ENCODE results near the gene PKP4. TPM values are rescaled to one million over a fixed set of nuclear protein-coding genes. Genes with fewer than 3 reads are reported as not detected.

PKP4 gene
- total and polyA plus RNA-seq, 2 donors (not counting 1 experiment from before 2014, with no cell fraction given) = 44.5 to 56.3 TPM

DNA sequence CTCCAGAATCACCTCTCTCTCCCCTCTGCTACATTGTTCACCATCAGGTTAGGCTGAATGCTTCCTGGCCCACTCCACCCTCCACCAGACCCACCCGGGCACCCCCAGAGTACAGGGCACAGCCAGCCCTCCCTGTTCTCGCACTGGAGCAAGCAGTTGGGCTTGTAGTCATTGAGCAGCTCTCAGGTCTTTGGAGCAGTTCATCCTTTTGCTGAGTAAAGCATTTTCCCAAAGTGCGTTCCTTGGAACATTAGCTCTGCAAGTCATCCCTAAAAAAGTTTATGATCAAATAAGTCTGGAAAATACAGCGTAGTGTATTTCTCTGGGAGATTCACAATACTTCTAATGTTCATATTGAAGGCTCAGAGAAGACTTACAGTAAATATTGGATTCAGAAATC, 234.9 kb downstream of the PKP4 start:
- no peak overlapping the region for H3K4me2 ChIP-seq (ENCODE audit: extremely low read depth, insufficient read depth, low read length)
- H2AFZ ChIP-seq (ENCODE audit: low read length) = no peak overlapping the region
- no peaks in the 10 kb centered on the region for H3K36me3 ChIP-seq (ENCODE audit: control insufficient read depth, insufficient read depth, low read length)
- H3K9me3 ChIP-seq (ENCODE audit: control insufficient read depth, insufficient read depth, low read depth, low read length) = no peaks in the 10 kb centered on the region
- no peaks in the 10 kb centered on the region for H3K79me2 ChIP-seq (ENCODE audit: control insufficient read depth, insufficient read depth, low read length)
- no peak overlapping the region for H3K9ac ChIP-seq (ENCODE audit: insufficient read depth, low read length)
- no peak for DNase-seq (ENCODE audit: low read depth in 2 of 2)
- no peaks in the 10 kb centered on the region for H4K20me1 ChIP-seq (ENCODE audit: control insufficient read depth, extremely low read depth, insufficient read depth, low read length)
- H3K4me1 ChIP-seq (ENCODE audit: control insufficient read depth, extremely low read depth, insufficient read depth, low read length) = no peaks in the 10 kb centered on the region
- TF ChIP-seq EZH2 (IDR thresholded peaks at IDR 0.05; ENCODE audit: low read length, missing control alignments) = no peak
- TF ChIP-seq, protein P1, sequence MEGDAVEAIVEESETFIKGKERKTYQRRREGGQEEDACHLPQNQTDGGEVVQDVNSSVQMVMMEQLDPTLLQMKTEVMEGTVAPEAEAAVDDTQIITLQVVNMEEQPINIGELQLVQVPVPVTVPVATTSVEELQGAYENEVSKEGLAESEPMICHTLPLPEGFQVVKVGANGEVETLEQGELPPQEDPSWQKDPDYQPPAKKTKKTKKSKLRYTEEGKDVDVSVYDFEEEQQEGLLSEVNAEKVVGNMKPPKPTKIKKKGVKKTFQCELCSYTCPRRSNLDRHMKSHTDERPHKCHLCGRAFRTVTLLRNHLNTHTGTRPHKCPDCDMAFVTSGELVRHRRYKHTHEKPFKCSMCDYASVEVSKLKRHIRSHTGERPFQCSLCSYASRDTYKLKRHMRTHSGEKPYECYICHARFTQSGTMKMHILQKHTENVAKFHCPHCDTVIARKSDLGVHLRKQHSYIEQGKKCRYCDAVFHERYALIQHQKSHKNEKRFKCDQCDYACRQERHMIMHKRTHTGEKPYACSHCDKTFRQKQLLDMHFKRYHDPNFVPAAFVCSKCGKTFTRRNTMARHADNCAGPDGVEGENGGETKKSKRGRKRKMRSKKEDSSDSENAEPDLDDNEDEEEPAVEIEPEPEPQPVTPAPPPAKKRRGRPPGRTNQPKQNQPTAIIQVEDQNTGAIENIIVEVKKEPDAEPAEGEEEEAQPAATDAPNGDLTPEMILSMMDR (conservative IDR thresholded peaks at IDR 0.05 in 1 of 2, IDR thresholded peaks at IDR 0.05 in 1 of 2; ENCODE audit: low read depth in 1 of 2, low read length in 2 of 2) = no peak
- no peak overlapping the region for H3K4me3 ChIP-seq (replicated peaks in 1 of 4; ENCODE audit: control extremely low read depth in 1 of 4, insufficient read depth in 1 of 4, low read depth in 3 of 4, low read length in 4 of 4)
- H3K27me3 ChIP-seq (ENCODE audit: control insufficient read depth, insufficient read depth, low read length) = no peaks in the 10 kb centered on the region
- H3K27ac ChIP-seq (ENCODE audit: insufficient read depth, low read length) = no peak overlapping the region

DNA sequence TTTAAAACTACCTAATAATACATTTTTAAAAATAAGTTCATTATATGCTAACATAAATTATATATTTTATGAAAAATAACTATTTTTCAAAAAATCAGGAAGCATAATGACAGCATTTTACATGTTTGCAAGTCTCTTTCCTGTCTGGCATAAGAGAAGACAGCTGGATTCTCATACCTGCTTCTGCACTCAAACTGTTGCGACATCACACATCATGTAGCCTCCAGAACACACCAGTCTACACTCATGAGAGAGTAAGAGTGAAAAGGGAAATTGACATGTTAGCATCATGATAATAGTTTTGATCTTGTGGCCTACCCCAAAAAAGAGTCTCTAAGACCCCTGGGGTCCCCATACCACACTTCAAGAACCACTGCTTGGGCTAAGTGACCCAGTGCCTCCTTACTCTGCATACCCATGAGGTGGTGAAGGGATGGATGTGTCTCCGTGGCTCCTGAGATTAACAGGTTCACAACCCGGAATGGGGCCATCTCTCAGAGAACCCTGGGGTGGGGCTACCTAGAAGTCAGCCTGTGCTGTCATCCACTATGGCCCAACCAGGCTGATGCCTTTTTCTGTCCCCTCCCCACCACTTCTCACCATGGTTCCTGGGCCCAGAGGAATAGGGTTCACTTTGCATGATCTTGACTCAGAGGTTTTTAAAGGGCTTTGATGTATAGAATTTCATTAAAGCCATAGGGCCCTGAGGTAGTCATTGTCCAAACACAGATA, 235.8 kb downstream of the PKP4 start:
- H3K4me2 ChIP-seq (ENCODE audit: extremely low read depth, insufficient read depth, low read length) = no peak overlapping the region
- H3K79me2 ChIP-seq (ENCODE audit: control insufficient read depth, insufficient read depth, low read length) = no peaks in the 10 kb centered on the region
- no peak overlapping the region for H3K4me3 ChIP-seq (replicated peaks in 1 of 4; ENCODE audit: control extremely low read depth in 1 of 4, insufficient read depth in 1 of 4, low read depth in 3 of 4, low read length in 4 of 4)
- no peaks in the 10 kb centered on the region for H3K27me3 ChIP-seq (ENCODE audit: control insufficient read depth, insufficient read depth, low read length)
- H4K20me1 ChIP-seq (ENCODE audit: control insufficient read depth, extremely low read depth, insufficient read depth, low read length) = no peaks in the 10 kb centered on the region
- H3K9me3 ChIP-seq (ENCODE audit: control insufficient read depth, insufficient read depth, low read depth, low read length) = no peaks in the 10 kb centered on the region
- TF ChIP-seq, protein P1 (conservative IDR thresholded peaks at IDR 0.05 in 1 of 2, IDR thresholded peaks at IDR 0.05 in 1 of 2; ENCODE audit: low read depth in 1 of 2, low read length in 2 of 2) = no peak
- no peak for TF ChIP-seq EZH2 (IDR thresholded peaks at IDR 0.05; ENCODE audit: low read length, missing control alignments)
- no peaks in the 10 kb centered on the region for H3K4me1 ChIP-seq (ENCODE audit: control insufficient read depth, extremely low read depth, insufficient read depth, low read length)
- no peak overlapping the region for H2AFZ ChIP-seq (ENCODE audit: low read length)
- no peak overlapping the region for H3K27ac ChIP-seq (ENCODE audit: insufficient read depth, low read length)
- no peak for DNase-seq (ENCODE audit: low read depth in 2 of 2)
- no peaks in the 10 kb centered on the region for H3K36me3 ChIP-seq (ENCODE audit: control insufficient read depth, insufficient read depth, low read length)
- H3K9ac ChIP-seq (ENCODE audit: insufficient read depth, low read length) = no peak overlapping the region

GRCh38 chr2:158693476-158693875, 236.7 kb downstream of the PKP4 start:
- no peak for TF ChIP-seq EZH2 (IDR thresholded peaks at IDR 0.05; ENCODE audit: low read length, missing control alignments)
- TF ChIP-seq, protein P1 (conservative IDR thresholded peaks at IDR 0.05 in 1 of 2, IDR thresholded peaks at IDR 0.05 in 1 of 2; ENCODE audit: low read depth in 1 of 2, low read length in 2 of 2) = no peak

More at GRCh38 chr2:158693476-158693875, 236.7 kb downstream of the PKP4 start:
- H3K27me3 ChIP-seq (ENCODE audit: control insufficient read depth, insufficient read depth, low read length) = no peaks in the 10 kb centered on the region
- no peak overlapping the region for H3K27ac ChIP-seq (ENCODE audit: insufficient read depth, low read length)
- no peak for DNase-seq (ENCODE audit: low read depth in 2 of 2)
- no peak overlapping the region for H3K4me3 ChIP-seq (replicated peaks in 1 of 4; ENCODE audit: control extremely low read depth in 1 of 4, insufficient read depth in 1 of 4, low read depth in 3 of 4, low read length in 4 of 4)
- no peaks in the 10 kb centered on the region for H4K20me1 ChIP-seq (ENCODE audit: control insufficient read depth, extremely low read depth, insufficient read depth, low read length)
- no peak overlapping the region for H3K9ac ChIP-seq (ENCODE audit: insufficient read depth, low read length)
- H3K4me2 ChIP-seq (ENCODE audit: extremely low read depth, insufficient read depth, low read length) = no peak overlapping the region
- H3K79me2 ChIP-seq (ENCODE audit: control insufficient read depth, insufficient read depth, low read length) = no peaks in the 10 kb centered on the region
- H3K36me3 ChIP-seq (ENCODE audit: control insufficient read depth, insufficient read depth, low read length) = no peaks in the 10 kb centered on the region
- H3K9me3 ChIP-seq (ENCODE audit: control insufficient read depth, insufficient read depth, low read depth, low read length) = no peaks in the 10 kb centered on the region
- no peak overlapping the region for H2AFZ ChIP-seq (ENCODE audit: low read length)
- H3K4me1 ChIP-seq (ENCODE audit: control insufficient read depth, extremely low read depth, insufficient read depth, low read length) = no peaks in the 10 kb centered on the region
